Neural cell (in vitro differentiated cells): ENCODE data around the gene UBASH3B. TPM values are rescaled to one million over a fixed set of nuclear protein-coding genes. Genes with fewer than 3 reads are reported as not detected.

Experiments
- H2AFZ ChIP-seq: fragments of 200-600, 300-800 bp; sonication (generic), shearing (Covaris generic); 2 replicates; pipeline ENCODE4 v1.6.0; 2014; ENCODE audit warnings: low read depth, mild to moderate bottlenecking, antibody characterized with exemption, low read length, moderate library complexity
- H3F3A ChIP-seq: fragments of 200-600 bp; shearing (Covaris generic); 2 replicates; pipeline ENCODE4 v1.6.1; 2016; ENCODE audit warnings: mild to moderate bottlenecking, moderate library complexity, mixed read lengths, antibody characterized with exemption, low read length; ENCODE audit not compliant: insufficient read depth, poor library complexity, severe bottlenecking
- H3K27ac ChIP-seq: fragments of 200-600, 300-800 bp; sonication (generic), shearing (Covaris generic); 2 replicates; pipeline ENCODE4 v1.5.1; 2014; ENCODE audit warnings: mild to moderate bottlenecking, low read length, moderate library complexity
- H3K27me3 ChIP-seq: fragments of 300-800, 200-600 bp; sonication (generic), shearing (Covaris generic); 2 replicates; pipeline ENCODE4 v1.6.0; 2014; ENCODE audit warnings: mild to moderate bottlenecking, low read depth, low read length, moderate library complexity; ENCODE audit not compliant: insufficient read depth
- H3K36me3 ChIP-seq: fragments of 300-800, 200-600 bp; sonication (generic), shearing (Covaris generic); 2 replicates; pipeline ENCODE4 v1.5.1; 2014; ENCODE audit warnings: mild to moderate bottlenecking, antibody characterized with exemption, low read length, moderate library complexity; ENCODE audit not compliant: insufficient read depth
- H3K4me2 ChIP-seq: fragments of 300-800, 200-600 bp; sonication (generic), shearing (Covaris generic); 2 replicates; pipeline ENCODE4 v1.6.0; 2014; ENCODE audit warnings: mild to moderate bottlenecking, low read length
- H3K4me3 ChIP-seq: fragments of 300-800, 200-600 bp; sonication (generic), shearing (Covaris generic); 2 replicates; pipeline ENCODE4 v1.5.1; 2014; ENCODE audit warnings: mild to moderate bottlenecking, low read length, moderate library complexity
- H3K79me2 ChIP-seq: fragments of 200-600 bp; shearing (Covaris generic); replicated peaks from 2 replicates; pipeline ENCODE4 v1.6.0; 2014; ENCODE audit warnings: mild to moderate bottlenecking, low read length, moderate library complexity; ENCODE audit not compliant: insufficient read depth
- H3K9ac ChIP-seq: fragments of 300-800, 200-600 bp; sonication (generic), shearing (Covaris generic); 2 replicates; pipeline ENCODE4 v1.6.1; 2016; ENCODE audit warnings: mild to moderate bottlenecking, low read length, mixed read lengths
- H3K9me2 ChIP-seq: fragments of 200-600 bp; shearing (Covaris generic); 2 replicates; pipeline ENCODE4 v1.6.1; 2016; ENCODE audit warnings: mild to moderate bottlenecking, low read length, mixed read lengths; ENCODE audit not compliant: insufficient read depth
- H3K9me3 ChIP-seq: fragments of 200-600, 300-800 bp; sonication (generic), shearing (Covaris generic); 2 replicates; pipeline ENCODE4 v1.6.1; 2016; ENCODE audit warnings: mild to moderate bottlenecking, mixed run types, low read length, moderate library complexity, mixed read lengths
- H4K20me1 ChIP-seq: fragments of 200-600 bp; shearing (Covaris generic); 2 replicates; pipeline ENCODE4 v1.6.1; 2016; ENCODE audit warnings: mild to moderate bottlenecking, mixed run types; ENCODE audit not compliant: insufficient read depth
- CTCF ChIP-seq: fragments of 450-650 bp; IDR thresholded peaks from 2 replicates; pipeline ENCODE4 v1.5.1; 2014; ENCODE audit warnings: antibody characterized with exemption, mild to moderate bottlenecking, moderate library complexity; ENCODE audit not compliant: poor library complexity, severe bottlenecking
- EP300 ChIP-seq: fragments of 450-650 bp; conservative IDR thresholded peaks from 2 replicates; pipeline ENCODE4 v1.6.1; 2014; ENCODE audit warnings: antibody characterized with exemption, mild to moderate bottlenecking, moderate library complexity; ENCODE audit not compliant: poor library complexity, severe bottlenecking
- EZH2 ChIP-seq: fragments of 200-600, 300-800 bp; shearing (Covaris generic), sonication (generic); IDR thresholded peaks from 2 replicates; pipeline ENCODE4 v1.6.1; 2014; ENCODE audit warnings: antibody characterized with exemption, low read length, borderline replicate concordance, mild to moderate bottlenecking; ENCODE audit not compliant: insufficient read depth, poor library complexity, severe bottlenecking
- MXI1 ChIP-seq: fragments of 450-650 bp; conservative IDR thresholded peaks from 2 replicates; pipeline ENCODE4 v1.6.1; 2014; ENCODE audit warnings: antibody characterized with exemption, mild to moderate bottlenecking; ENCODE audit not compliant: poor library complexity, severe bottlenecking
- POLR2AphosphoS5 ChIP-seq: IDR thresholded peaks from 2 replicates; pipeline ENCODE4 v1.6.1; 2012
- RAD21 ChIP-seq: fragments of 450-650 bp; conservative IDR thresholded peaks from 2 replicates; pipeline ENCODE4 v1.6.1; 2014; ENCODE audit warnings: antibody characterized with exemption, mild to moderate bottlenecking, moderate library complexity
- SMC3 ChIP-seq: fragments of 450-650 bp; conservative IDR thresholded peaks from 2 replicates; pipeline ENCODE4 v1.6.1; 2014; ENCODE audit warnings: antibody characterized with exemption, mild to moderate bottlenecking, moderate library complexity; ENCODE audit not compliant: poor library complexity
- TAF1 ChIP-seq: IDR thresholded peaks from 2 replicates; pipeline ENCODE4 v1.6.1; 2012; ENCODE audit warnings: low read depth
- polyA plus RNA-seq: library from polyadenylated mRNA; depleted of rRNA; stranded (reverse); fragments of >200 nt; gene quantifications from 2 replicates; pipeline ENCODE4 v1.2.3, GENCODE V29; 2014
- TF ChIP-seq, protein P1 (sequence below): IDR thresholded peaks from 2 replicates; pipeline ENCODE4 v1.6.1; 2012; ENCODE audit warnings: borderline replicate concordance

The UBASH3B gene
- polyA plus RNA-seq, 1 donor from 2014 or later = 4.2 TPM

GRCh38 chr11:122788781-122789535 is 133.4 kb downstream of the UBASH3B start:
- Histone ChIP-seq H3K9ac (no peak overlapping the region), H3K4me3 (no peak overlapping the region), H3K79me2 (no peaks in the 10 kb centered on the region), H2AFZ (no peak overlapping the region), H3K36me3 (no peaks in the 10 kb centered on the region), H3K4me2 (no peak overlapping the region), H3K9me3 (no peaks in the 10 kb centered on the region), H4K20me1 (no peaks in the 10 kb centered on the region), H3K27me3 (no peaks in the 10 kb centered on the region), H3F3A (no peaks in the 10 kb centered on the region), H3K27ac (no peak overlapping the region), H3K9me2 (no peaks in the 10 kb centered on the region)
- TF ChIP-seq, protein P1, sequence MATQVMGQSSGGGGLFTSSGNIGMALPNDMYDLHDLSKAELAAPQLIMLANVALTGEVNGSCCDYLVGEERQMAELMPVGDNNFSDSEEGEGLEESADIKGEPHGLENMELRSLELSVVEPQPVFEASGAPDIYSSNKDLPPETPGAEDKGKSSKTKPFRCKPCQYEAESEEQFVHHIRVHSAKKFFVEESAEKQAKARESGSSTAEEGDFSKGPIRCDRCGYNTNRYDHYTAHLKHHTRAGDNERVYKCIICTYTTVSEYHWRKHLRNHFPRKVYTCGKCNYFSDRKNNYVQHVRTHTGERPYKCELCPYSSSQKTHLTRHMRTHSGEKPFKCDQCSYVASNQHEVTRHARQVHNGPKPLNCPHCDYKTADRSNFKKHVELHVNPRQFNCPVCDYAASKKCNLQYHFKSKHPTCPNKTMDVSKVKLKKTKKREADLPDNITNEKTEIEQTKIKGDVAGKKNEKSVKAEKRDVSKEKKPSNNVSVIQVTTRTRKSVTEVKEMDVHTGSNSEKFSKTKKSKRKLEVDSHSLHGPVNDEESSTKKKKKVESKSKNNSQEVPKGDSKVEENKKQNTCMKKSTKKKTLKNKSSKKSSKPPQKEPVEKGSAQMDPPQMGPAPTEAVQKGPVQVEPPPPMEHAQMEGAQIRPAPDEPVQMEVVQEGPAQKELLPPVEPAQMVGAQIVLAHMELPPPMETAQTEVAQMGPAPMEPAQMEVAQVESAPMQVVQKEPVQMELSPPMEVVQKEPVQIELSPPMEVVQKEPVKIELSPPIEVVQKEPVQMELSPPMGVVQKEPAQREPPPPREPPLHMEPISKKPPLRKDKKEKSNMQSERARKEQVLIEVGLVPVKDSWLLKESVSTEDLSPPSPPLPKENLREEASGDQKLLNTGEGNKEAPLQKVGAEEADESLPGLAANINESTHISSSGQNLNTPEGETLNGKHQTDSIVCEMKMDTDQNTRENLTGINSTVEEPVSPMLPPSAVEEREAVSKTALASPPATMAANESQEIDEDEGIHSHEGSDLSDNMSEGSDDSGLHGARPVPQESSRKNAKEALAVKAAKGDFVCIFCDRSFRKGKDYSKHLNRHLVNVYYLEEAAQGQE = no peak
- TF ChIP-seq EP300 (no peak), POLR2AphosphoS5 (no peak), EZH2 (no peak), TAF1 (no peak), SMC3 (no peak), MXI1 (no peak), RAD21 (no peak), CTCF (no peak)

- no peak overlapping the region for H3K4me3 ChIP-seq
- H3F3A ChIP-seq = no peaks in the 10 kb centered on the region
- no peaks in the 10 kb centered on the region for H3K79me2 ChIP-seq
- H4K20me1 ChIP-seq = no peaks in the 10 kb centered on the region
- no peak overlapping the region for H3K9ac ChIP-seq
- TF ChIP-seq CTCF = no peak
- TF ChIP-seq, protein P1 = no peak
- no peak for TF ChIP-seq TAF1
- no peak for TF ChIP-seq POLR2AphosphoS5
- TF ChIP-seq EP300 = no peak
- no peak for TF ChIP-seq SMC3
- TF ChIP-seq MXI1 = no peak
- no peak for TF ChIP-seq RAD21
- no peak for TF ChIP-seq EZH2
- H3K9me3 ChIP-seq = no peaks in the 10 kb centered on the region
- H2AFZ ChIP-seq = no peak overlapping the region
- no peaks in the 10 kb centered on the region for H3K9me2 ChIP-seq
- no peaks in the 10 kb centered on the region for H3K27me3 ChIP-seq
- H3K36me3 ChIP-seq = no peaks in the 10 kb centered on the region
- H3K4me2 ChIP-seq = no peak overlapping the region
- no peak overlapping the region for H3K27ac ChIP-seq
These were observed 134.4 kb downstream of the UBASH3B start for GRCh38 chr11:122789907-122790306.
